NCI-H2227 (cell line): ENCODE measurements around the gene MARCHF2.

Source experiments
- DNase-seq: peaks from one replicate; lab custom pipeline; 2025; ENCODE audit not compliant: unreplicated experiment; lab: John Stamatoyannopoulos, UW

Gene MARCHF2

GRCh38 chr19:8451885-8452284 is 38.8 kb downstream of the MARCHF2 start:
- no peak for DNase-seq

- no peak for DNase-seq
Observed at GRCh38 chr19:8452446-8453123, 39.5 kb downstream of the MARCHF2 start.

GRCh38 chr19:8453616-8454015 is 40.5 kb downstream of the MARCHF2 start:
- no peak for DNase-seq

GRCh38 chr19:8454218-8454617 is 41.1 kb downstream of the MARCHF2 start:
- DNase-seq: no peak

- no peak for DNase-seq
Observed at GRCh38 chr19:8455018-8455417, 41.9 kb downstream of the MARCHF2 start.

- DNase-seq: no peak
Observed at GRCh38 chr19:8456064-8456463, 43.0 kb downstream of the MARCHF2 start.

GRCh38 chr19:8457209-8457608 is 44.1 kb downstream of the MARCHF2 start:
- no peak for DNase-seq

GRCh38 chr19:8457827-8458226 is 44.7 kb downstream of the MARCHF2 start:
- DNase-seq: no peak

- DNase-seq: no peak
Observed at GRCh38 chr19:8458380-8458779, 45.3 kb downstream of the MARCHF2 start.

GRCh38 chr19:8459095-8459494 is 46.0 kb downstream of the MARCHF2 start:
- no peak for DNase-seq

- no peak for DNase-seq
Observed at GRCh38 chr19:8459520-8460270, 46.6 kb downstream of the MARCHF2 start.

- no peak for DNase-seq
Observed at GRCh38 chr19:8460516-8461298, 47.6 kb downstream of the MARCHF2 start.

GRCh38 chr19:8461376-8461775 is 48.3 kb downstream of the MARCHF2 start:
- DNase-seq: no peak

GRCh38 chr19:8461891-8462290 is 48.8 kb downstream of the MARCHF2 start:
- no peak for DNase-seq

- no peak for DNase-seq
Observed at GRCh38 chr19:8462571-8462970, 49.5 kb downstream of the MARCHF2 start.

- DNase-seq: no peak
Observed at GRCh38 chr19:8463365-8463764, 50.3 kb downstream of the MARCHF2 start.

GRCh38 chr19:8466018-8466417 is 52.9 kb downstream of the MARCHF2 start:
- no peak for DNase-seq

GRCh38 chr19:8468124-8468523 is 55.0 kb downstream of the MARCHF2 start:
- no peak for DNase-seq

- DNase-seq: no peak
Observed at GRCh38 chr19:8468761-8469373, 55.8 kb downstream of the MARCHF2 start.

- DNase-seq: no peak
Observed at GRCh38 chr19:8469613-8470368, 56.7 kb downstream of the MARCHF2 start.
